KBM-7 (cell line): ENCODE measurements around the gene FXYD4.
A peak's percentile ranks its signal among the peaks of the same experiment; 100 is the strongest.

Experiments used
- DNase-seq: peaks from one replicate; pipeline ENCODE4 v3.0.0-alpha.2; 2015
- in situ Hi-C: fragments of 300-500 bp; cut with MboI; formaldehyde crosslinking; loops from 2 replicates; pipeline ENCODE4 v1.14.3; 2020; ENCODE audit warnings: low sequenced_read_pairs, low pct_unique_long_range_greater_than_20kb, mixed read lengths

Gene FXYD4

GRCh38 chr10:43342279-43343125 is 28.9 kb upstream of the FXYD4 start:
- in situ Hi-C loops, result no loop called here
- no peak for DNase-seq

- in situ Hi-C loops, result no loop called here
- no peak for DNase-seq
Observed at GRCh38 chr10:43343126-43343525, 28.3 kb upstream of the FXYD4 start.

GRCh38 chr10:43344051-43344450 is 27.4 kb upstream of the FXYD4 start:
- no peak for DNase-seq
- in situ Hi-C loops, result no loop called here

- in situ Hi-C loops, result no loop called here
- no peak for DNase-seq
Observed at GRCh38 chr10:43347997-43348396, 23.4 kb upstream of the FXYD4 start.

- peak; percentile 94 for DNase-seq
Observed at GRCh38 chr10:43348511-43349312, 22.7 kb upstream of the FXYD4 start.

GRCh38 chr10:43350156-43350555 is 21.3 kb upstream of the FXYD4 start:
- in situ Hi-C loops, result no loop called here

More at GRCh38 chr10:43348511-43349312, 22.7 kb upstream of the FXYD4 start:
- in situ Hi-C loops, result no loop called here

GRCh38 chr10:43350686-43351085 is 20.8 kb upstream of the FXYD4 start:
- in situ Hi-C loops, result no loop called here
- no peak for DNase-seq

More at GRCh38 chr10:43350156-43350555, 21.3 kb upstream of the FXYD4 start:
- no peak for DNase-seq

- DNase-seq, result no peak
- in situ Hi-C loops, result no loop called here
Observed at GRCh38 chr10:43351301-43351700, 20.1 kb upstream of the FXYD4 start.

- DNase-seq, result no peak
- in situ Hi-C loops, result no loop called here
Observed at GRCh38 chr10:43352951-43353350, 18.5 kb upstream of the FXYD4 start.

- in situ Hi-C loops, result no loop called here
- DNase-seq, result no peak
Observed at GRCh38 chr10:43353495-43354329, 17.7 kb upstream of the FXYD4 start.

GRCh38 chr10:43354330-43354635 is 17.2 kb upstream of the FXYD4 start:
- DNase-seq, result no peak
- in situ Hi-C loops, result no loop called here

- in situ Hi-C loops, result no loop called here
- no peak for DNase-seq
Observed at GRCh38 chr10:43354879-43355380, 16.5 kb upstream of the FXYD4 start.

GRCh38 chr10:43355749-43356371 is 15.6 kb upstream of the FXYD4 start:
- in situ Hi-C loops, result no loop called here
- DNase-seq, result no peak

- DNase-seq, result no peak
- in situ Hi-C loops, result no loop called here
Observed at GRCh38 chr10:43360086-43360485, 11.3 kb upstream of the FXYD4 start.

GRCh38 chr10:43361547-43362190 is 9.8 kb upstream of the FXYD4 start:
- in situ Hi-C loops, result no loop called here
- DNase-seq, result no peak

GRCh38 chr10:43362191-43362839 is 9.1 kb upstream of the FXYD4 start:
- in situ Hi-C loops, result no loop called here
- DNase-seq, result no peak

- in situ Hi-C loops, result no loop called here
- no peak for DNase-seq
Observed at GRCh38 chr10:43365001-43365400, 6.4 kb upstream of the FXYD4 start.

- no peak for DNase-seq
- in situ Hi-C loops, result no loop called here
Observed at GRCh38 chr10:43369921-43370320, 1.5 kb upstream of the FXYD4 start.
